Stimulated activated CD4-positive, alpha-beta T cell treated with anti-CD3 and anti-CD28 coated beads, Interleukin-2, amount 100 ng/mL, for 24 hours (primary cell): ENCODE measurements around the gene EXOC7.
"Not testable (repeated sequence)": the region's sequence is repeated elsewhere in the genome, so short reads cannot be mapped to it uniquely, and the experiment has no call there.

Experiments used
- DNase-seq, 2 donors: peaks; one replicate each; pipeline ENCODE4 v3.0.0-alpha.2; 2020

Gene EXOC7

GRCh38 chr17:76072148-76072858 lies 31.3 kb downstream of the EXOC7 start, which contains the start of gene SRP68:
Gene SRP68 (minus strand): TSS chr17:76072517. CDS start chr17:76072491, 26 bp downstream.
- DNase-seq = peak; percentile 85 to 87

- DNase-seq = peak in 1 of 2 donors; percentile 56
Observed at GRCh38 chr17:76071531-76072147, 31.9 kb downstream of the EXOC7 start.

- DNase-seq = no peak
Observed at GRCh38 chr17:76065775-76066174, 37.8 kb downstream of the EXOC7 start.

GRCh38 chr17:76063875-76064546 lies 39.6 kb downstream of the EXOC7 start:
- peak; percentile 65 for DNase-seq

GRCh38 chr17:76058264-76058663 lies 45.3 kb downstream of the EXOC7 start:
- DNase-seq = not testable (repeated sequence)

- DNase-seq = no peak
Observed at GRCh38 chr17:76056882-76057281, 46.7 kb downstream of the EXOC7 start.

- no peak for DNase-seq
Observed at GRCh38 chr17:76054112-76054476, 49.5 kb downstream of the EXOC7 start.

GRCh38 chr17:76053246-76054111 lies 50.1 kb downstream of the EXOC7 start:
- peak in 1 of 2 donors; percentile 48 for DNase-seq

GRCh38 chr17:76051561-76051960 lies 52.0 kb downstream of the EXOC7 start:
- no peak for DNase-seq

GRCh38 chr17:76050538-76051467 lies 52.8 kb downstream of the EXOC7 start:
- no peak for DNase-seq

GRCh38 chr17:76049836-76050537 lies 53.6 kb downstream of the EXOC7 start:
- DNase-seq = no peak

GRCh38 chr17:76049239-76049638 lies 54.3 kb downstream of the EXOC7 start:
- no peak for DNase-seq

GRCh38 chr17:76048711-76049110 lies 54.9 kb downstream of the EXOC7 start:
- no peak for DNase-seq

- no peak for DNase-seq
Observed at GRCh38 chr17:76048025-76048605, 55.5 kb downstream of the EXOC7 start.

- DNase-seq = no peak
Observed at GRCh38 chr17:76046064-76046463, 57.5 kb downstream of the EXOC7 start.

- DNase-seq = not testable (repeated sequence)
Observed at GRCh38 chr17:76044475-76045007, 59.0 kb downstream of the EXOC7 start.

GRCh38 chr17:76042868-76043267 lies 60.7 kb downstream of the EXOC7 start:
- DNase-seq = not testable (repeated sequence)

GRCh38 chr17:76040376-76040775 lies 63.2 kb downstream of the EXOC7 start:
- no peak for DNase-seq

- DNase-seq = no peak
Observed at GRCh38 chr17:76039121-76039520, 64.5 kb downstream of the EXOC7 start.

GRCh38 chr17:76038050-76038449 lies 65.5 kb downstream of the EXOC7 start:
- DNase-seq = no peak
